ENCODE data around the gene COQ8B.
A peak's percentile ranks its signal among the peaks of the same experiment; 100 is the strongest.

COQ8B gene

DNA sequence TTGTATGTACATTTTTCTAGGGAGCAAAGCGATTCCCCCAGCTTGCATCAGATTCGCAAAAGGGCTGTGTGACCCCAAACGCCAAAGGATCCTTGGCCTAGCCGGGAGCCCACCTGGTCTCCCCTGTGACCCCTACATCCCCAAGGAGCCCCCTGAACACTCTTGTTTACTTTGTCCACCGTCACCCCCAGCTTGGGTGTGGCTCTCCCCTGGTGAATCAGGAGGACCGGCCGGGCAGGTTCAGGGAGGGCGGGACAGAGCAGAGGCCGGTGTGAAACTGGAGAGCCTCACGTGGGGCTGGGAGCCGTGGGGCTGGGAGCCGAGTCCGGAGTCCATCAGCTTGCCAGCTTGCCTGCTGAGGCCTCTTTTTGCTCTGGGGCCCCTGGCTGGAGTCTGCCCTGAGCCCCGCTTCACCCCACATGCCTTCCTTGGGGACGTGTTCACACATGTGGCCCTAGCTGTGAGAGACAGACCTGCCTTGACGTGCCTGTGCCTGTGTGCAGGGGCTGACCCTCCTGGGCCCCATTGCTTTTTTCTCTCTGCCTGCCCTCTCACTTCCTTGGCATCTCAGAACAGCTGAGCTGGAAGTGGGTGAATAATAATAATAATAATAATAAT is 2.2 kb upstream of the COQ8B start:
- TF ChIP-seq, protein P1, sequence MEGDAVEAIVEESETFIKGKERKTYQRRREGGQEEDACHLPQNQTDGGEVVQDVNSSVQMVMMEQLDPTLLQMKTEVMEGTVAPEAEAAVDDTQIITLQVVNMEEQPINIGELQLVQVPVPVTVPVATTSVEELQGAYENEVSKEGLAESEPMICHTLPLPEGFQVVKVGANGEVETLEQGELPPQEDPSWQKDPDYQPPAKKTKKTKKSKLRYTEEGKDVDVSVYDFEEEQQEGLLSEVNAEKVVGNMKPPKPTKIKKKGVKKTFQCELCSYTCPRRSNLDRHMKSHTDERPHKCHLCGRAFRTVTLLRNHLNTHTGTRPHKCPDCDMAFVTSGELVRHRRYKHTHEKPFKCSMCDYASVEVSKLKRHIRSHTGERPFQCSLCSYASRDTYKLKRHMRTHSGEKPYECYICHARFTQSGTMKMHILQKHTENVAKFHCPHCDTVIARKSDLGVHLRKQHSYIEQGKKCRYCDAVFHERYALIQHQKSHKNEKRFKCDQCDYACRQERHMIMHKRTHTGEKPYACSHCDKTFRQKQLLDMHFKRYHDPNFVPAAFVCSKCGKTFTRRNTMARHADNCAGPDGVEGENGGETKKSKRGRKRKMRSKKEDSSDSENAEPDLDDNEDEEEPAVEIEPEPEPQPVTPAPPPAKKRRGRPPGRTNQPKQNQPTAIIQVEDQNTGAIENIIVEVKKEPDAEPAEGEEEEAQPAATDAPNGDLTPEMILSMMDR (IDR thresholded peaks at IDR 0.05; ENCODE audit: control insufficient read depth, insufficient read depth, low read depth, low read length, missing control alignments): no peak
- no peak for DNase-seq (ENCODE audit: low read depth)
- peak overlapping the region; percentile 89 for H3K4me3 ChIP-seq (ENCODE audit: control insufficient read depth, low read depth, low read length)

DNA sequence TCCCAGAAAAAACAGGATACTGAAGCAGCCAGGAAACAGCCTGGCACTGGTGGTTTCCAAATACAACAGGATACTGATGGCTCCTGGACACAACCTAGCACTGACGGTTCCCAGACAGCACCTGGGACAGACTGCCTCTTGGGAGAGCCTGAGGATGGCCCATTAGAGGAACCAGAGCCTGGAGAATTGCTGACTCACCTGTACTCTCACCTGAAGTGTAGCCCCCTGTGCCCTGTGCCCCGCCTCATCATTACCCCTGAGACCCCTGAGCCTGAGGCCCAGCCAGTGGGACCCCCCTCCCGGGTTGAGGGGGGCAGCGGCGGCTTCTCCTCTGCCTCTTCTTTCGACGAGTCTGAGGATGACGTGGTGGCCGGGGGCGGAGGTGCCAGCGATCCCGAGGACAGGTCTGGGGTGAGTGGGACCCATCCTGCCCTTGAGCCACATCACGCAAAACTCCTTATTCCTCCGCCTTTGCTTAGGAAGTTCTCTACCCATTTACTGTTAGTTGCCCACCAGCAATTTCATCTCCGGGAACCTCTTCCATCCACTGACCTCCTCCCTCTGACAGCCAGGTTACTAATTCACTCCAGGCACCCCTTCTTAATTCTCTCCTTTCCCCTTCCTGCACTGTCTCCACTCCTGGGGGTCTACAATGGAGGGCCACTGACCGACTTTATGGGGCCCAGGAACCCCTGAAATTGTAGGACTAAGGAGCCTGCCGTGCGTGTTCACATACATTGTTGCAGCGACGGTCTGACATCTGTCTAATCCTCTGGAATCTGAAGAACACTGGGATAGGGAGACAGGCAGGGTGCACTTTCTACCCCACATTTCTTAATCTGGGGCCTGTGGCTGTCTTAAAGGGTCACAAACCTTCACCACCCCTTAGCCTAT is 1.4 kb upstream of the COQ8B start:
- H3K4me3 ChIP-seq (ENCODE audit: control insufficient read depth, low read depth, low read length): peak overlapping the region; percentile 89
- no peak for DNase-seq (ENCODE audit: low read depth)
- TF ChIP-seq, protein P1 (IDR thresholded peaks at IDR 0.05; ENCODE audit: control insufficient read depth, insufficient read depth, low read depth, low read length, missing control alignments): no peak

DNA sequence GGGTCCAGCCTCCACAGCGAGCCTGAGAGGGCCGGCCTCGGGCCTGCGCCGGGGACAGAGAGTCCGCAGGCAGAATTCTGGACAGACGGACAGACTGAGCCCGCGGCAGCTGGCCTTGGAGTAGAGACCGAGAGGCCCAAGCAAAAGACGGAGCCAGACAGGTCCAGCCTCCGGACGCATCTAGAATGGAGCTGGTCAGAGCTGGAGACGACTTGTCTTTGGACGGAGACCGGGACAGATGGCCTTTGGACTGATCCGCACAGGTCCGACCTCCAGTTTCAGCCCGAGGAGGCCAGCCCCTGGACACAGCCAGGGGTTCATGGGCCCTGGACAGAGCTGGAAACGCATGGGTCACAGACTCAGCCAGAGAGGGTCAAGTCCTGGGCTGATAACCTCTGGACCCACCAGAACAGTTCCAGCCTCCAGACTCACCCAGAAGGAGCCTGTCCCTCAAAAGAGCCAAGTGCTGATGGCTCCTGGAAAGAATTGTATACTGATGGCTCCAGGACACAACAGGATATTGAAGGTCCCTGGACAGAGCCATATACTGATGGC is 716 bp upstream of the COQ8B start:
- no peak for DNase-seq (ENCODE audit: low read depth)
- TF ChIP-seq, protein P1 (IDR thresholded peaks at IDR 0.05; ENCODE audit: control insufficient read depth, insufficient read depth, low read depth, low read length, missing control alignments): no peak

DNA sequence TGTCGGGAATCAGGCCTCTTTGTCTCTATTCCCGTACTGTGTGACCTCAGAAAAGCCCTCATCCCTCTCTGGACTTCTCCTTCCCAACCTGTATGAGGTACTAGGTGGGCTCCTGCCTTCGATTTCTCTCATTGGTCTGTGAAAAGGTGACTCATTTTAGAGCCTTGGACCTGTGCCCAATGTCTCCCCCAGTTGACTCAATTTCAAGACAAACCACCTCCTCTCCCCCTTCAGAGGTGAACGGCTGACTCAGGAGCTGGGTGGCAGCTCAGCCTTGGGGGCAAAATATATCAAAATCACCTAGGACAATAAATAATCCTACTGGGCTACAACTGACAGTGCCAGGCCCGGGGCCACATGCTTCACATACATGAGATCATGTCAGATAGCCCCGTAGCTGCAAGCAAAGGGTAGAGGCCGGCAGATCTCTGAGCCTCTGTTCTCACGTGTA is 630 bp downstream of the COQ8B start:
- TF ChIP-seq, protein P1 (IDR thresholded peaks at IDR 0.05; ENCODE audit: control insufficient read depth, insufficient read depth, low read depth, low read length, missing control alignments): no peak
- DNase-seq (ENCODE audit: low read depth): no peak
- H3K4me3 ChIP-seq (ENCODE audit: control insufficient read depth, low read depth, low read length): peak overlapping the region; percentile 89

More for the DNA sequence above, 716 bp upstream of the COQ8B start:
- H3K4me3 ChIP-seq (ENCODE audit: control insufficient read depth, low read depth, low read length): peak overlapping the region; percentile 89

DNA sequence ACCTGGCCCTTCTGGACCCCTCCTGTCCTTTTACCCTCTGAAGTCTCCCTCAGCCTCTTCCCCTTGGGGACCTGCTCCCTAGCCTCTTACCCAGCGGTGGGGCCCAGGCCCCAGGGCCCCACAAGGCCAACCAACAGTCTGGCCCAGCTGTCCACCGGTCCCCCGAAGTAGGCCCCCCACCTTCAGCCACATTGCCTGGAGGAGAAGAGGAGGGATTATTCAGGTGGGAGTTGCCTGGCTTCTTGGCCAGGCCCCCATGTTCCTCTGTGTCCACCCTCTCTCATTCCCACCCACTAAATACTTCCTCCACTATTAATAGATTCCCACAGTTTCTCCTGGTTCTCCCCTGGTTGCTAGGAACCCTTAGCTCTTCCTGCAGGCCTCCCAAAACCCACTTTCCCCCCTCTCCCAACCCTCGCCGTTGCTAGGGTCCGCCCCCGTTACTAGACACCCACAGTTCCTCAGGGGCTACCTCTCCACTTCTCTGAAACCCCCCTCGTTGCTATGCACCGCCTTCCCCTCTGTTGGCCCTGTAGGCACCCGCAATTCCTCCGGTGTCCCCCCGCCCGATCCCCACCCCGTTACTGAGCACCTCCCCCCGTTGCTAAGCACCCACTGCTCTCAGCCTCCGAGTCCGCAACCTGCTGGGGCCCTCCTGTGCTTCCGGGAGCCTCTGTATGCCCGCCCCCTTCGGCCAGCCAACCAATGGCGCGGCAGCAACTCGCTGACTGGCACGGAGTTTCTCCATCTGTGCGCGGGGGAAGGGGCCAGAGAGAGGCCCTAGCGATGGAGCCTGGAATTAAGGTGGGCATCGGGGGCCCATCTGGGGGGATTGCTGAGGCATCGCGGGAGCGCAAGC is 2.0 kb downstream of the COQ8B start:
- H3K4me3 ChIP-seq (ENCODE audit: control insufficient read depth, low read depth, low read length): peak overlapping the region; percentile 64
- DNase-seq (ENCODE audit: low read depth): peak; percentile 60
- TF ChIP-seq, protein P1 (IDR thresholded peaks at IDR 0.05; ENCODE audit: control insufficient read depth, insufficient read depth, low read depth, low read length, missing control alignments): no peak

DNA sequence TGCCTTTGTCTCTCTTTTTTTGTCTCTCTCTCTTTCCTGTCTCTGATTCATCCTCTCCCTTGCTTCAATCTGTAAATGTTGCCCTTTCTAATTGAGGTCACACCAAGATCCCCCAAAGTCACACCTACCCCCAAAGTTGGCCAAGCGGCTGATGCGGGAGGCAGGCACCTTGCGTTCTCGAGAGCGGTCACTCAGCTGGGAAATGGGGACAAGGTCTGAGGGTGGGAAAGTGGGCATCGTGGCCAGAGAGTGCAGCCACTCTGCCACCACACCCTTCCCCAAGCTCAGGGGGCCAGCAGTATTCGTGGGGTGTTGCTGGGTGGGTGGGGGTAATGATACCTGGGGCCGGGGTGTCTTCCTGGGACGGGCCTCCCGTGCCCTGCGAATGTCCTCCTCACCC is 2.7 kb downstream of the COQ8B start:
- DNase-seq (ENCODE audit: low read depth): no peak
- peak overlapping the region; percentile 64 for H3K4me3 ChIP-seq (ENCODE audit: control insufficient read depth, low read depth, low read length)
- TF ChIP-seq, protein P1 (IDR thresholded peaks at IDR 0.05; ENCODE audit: control insufficient read depth, insufficient read depth, low read depth, low read length, missing control alignments): no peak

All from AG09309 (cell line).